SK-N-SH (cell line): ENCODE results near the gene CFAP58. TPM values are rescaled to one million over a fixed set of nuclear protein-coding genes. Genes with fewer than 3 reads are reported as not detected.

Experiments used
- CTCF ChIA-PET: fragments of 300-600, 350-600 bp; formaldehyde crosslinking; extraction: SDS; loops from one replicate; lab custom pipeline; 2021; lab: Yijun Ruan, JAX
- POLR2A ChIA-PET: fragments of 350-600 bp; sonication (Branson Sonifier 250); formaldehyde crosslinking; extraction: SDS; loops from one replicate; lab custom pipeline; 2020; ENCODE audit warnings: antibody characterized with exemption, inconsistent platforms; lab: Yijun Ruan, JAX
- DNase-seq: peaks from one replicate; pipeline ENCODE4 v3.0.0; 2012
- H2AFZ ChIP-seq: fragments of 200-600 bp; sonication (generic); 2 replicates; pipeline ENCODE4 v1.8.1; 2016; ENCODE audit warnings: antibody characterized with exemption, mild to moderate bottlenecking, low read depth
- H3F3A ChIP-seq: fragments of 200-600 bp; sonication (generic); replicated peaks from 2 replicates; pipeline ENCODE3; 2016; ENCODE audit warnings: antibody characterized with exemption, mild to moderate bottlenecking; ENCODE audit not compliant: insufficient read depth
- H3K27ac ChIP-seq, 2 experiments: fragments of 200-500 bp in 1 of 2; fragments of 200-600 bp in 1 of 2; sonication (Bioruptor generic) in 1 of 2; sonication (generic), shearing (Covaris generic) in 1 of 2; 2 replicates each; pipeline versions ENCODE4 v1.5.1 to v1.6.1; 2014 to 2016; ENCODE audit warnings: low read depth in 2 of 2, inconsistent platforms in 1 of 2, low read length in 1 of 2, mild to moderate bottlenecking in 1 of 2, mixed read lengths in 1 of 2
- H3K27me3 ChIP-seq: fragments of 200-600 bp; sonication (generic), shearing (Covaris generic); 2 replicates; pipeline ENCODE4 v1.6.1; 2016; ENCODE audit warnings: mixed run types; ENCODE audit not compliant: insufficient read depth
- H3K36me3 ChIP-seq, 2 experiments: fragments of 200-500 bp in 1 of 2; fragments of 200-600 bp in 1 of 2; sonication (Bioruptor generic) in 1 of 2; sonication (generic) in 1 of 2; replicated peaks in 1 of 2; 2 replicates each; pipeline versions ENCODE3 to v1.5.1; 2014 to 2016; ENCODE audit warnings: low read length in 1 of 2, mild to moderate bottlenecking in 1 of 2; ENCODE audit not compliant: insufficient read depth in 2 of 2, control insufficient read depth in 1 of 2
- H3K4me1 ChIP-seq, 2 experiments: fragments of 200-500 bp in 1 of 2; fragments of 200-600 bp in 1 of 2; sonication (Bioruptor generic) in 1 of 2; sonication (generic), shearing (Covaris generic) in 1 of 2; 2 replicates each; pipeline versions ENCODE4 v1.5.1 to v1.6.1; 2014 to 2016; ENCODE audit warnings: low read depth in 1 of 2, low read length in 1 of 2, mixed run types in 1 of 2; ENCODE audit not compliant: insufficient read depth in 2 of 2, control insufficient read depth in 1 of 2
- H3K4me2 ChIP-seq: fragments of 200-600 bp; sonication (generic), shearing (Covaris generic); 2 replicates; pipeline ENCODE4 v1.6.1; 2017; ENCODE audit warnings: mixed run types
- H3K4me3 ChIP-seq, 2 experiments: fragments of 200-500 bp in 1 of 2; fragments of 200-600 bp in 1 of 2; sonication (Bioruptor generic) in 1 of 2; sonication (generic), shearing (Covaris generic) in 1 of 2; 2 replicates each; pipeline versions ENCODE4 v1.5.1 to v1.8.1; 2014 to 2016; ENCODE audit warnings: low read depth in 2 of 2, inconsistent platforms in 1 of 2, low read length in 1 of 2, mild to moderate bottlenecking in 1 of 2, mixed read lengths in 1 of 2, moderate library complexity in 1 of 2
- H3K79me2 ChIP-seq: fragments of 200-600 bp; sonication (generic); 2 replicates; pipeline ENCODE4 v1.8.1; 2017; ENCODE audit warnings: mild to moderate bottlenecking; ENCODE audit not compliant: insufficient read depth
- H3K9ac ChIP-seq: fragments of 200-600 bp; sonication (generic); 2 replicates; pipeline ENCODE4 v1.6.1; 2017; ENCODE audit warnings: mixed run types
- H3K9me2 ChIP-seq: fragments of 200-600 bp; sonication (generic); 2 replicates; pipeline ENCODE4 v1.6.1; 2017; ENCODE audit warnings: mixed run types
- H3K9me3 ChIP-seq: fragments of 200-600 bp; sonication (generic); 2 replicates; pipeline ENCODE4 v1.6.1; 2017; ENCODE audit warnings: mixed run types, mild to moderate bottlenecking, moderate library complexity
- H4K20me1 ChIP-seq: fragments of 200-600 bp; sonication (generic); 2 replicates; pipeline ENCODE4 v1.6.1; 2017; ENCODE audit warnings: mild to moderate bottlenecking, mixed run types; ENCODE audit not compliant: insufficient read depth
- ELF1 ChIP-seq: IDR thresholded peaks from 2 replicates; pipeline ENCODE4 v1.4.0; 2012
- EZH2phosphoT487 ChIP-seq: fragments of 200-600 bp; sonication (generic); IDR thresholded peaks from 2 replicates; pipeline ENCODE4 v1.6.1; 2017; ENCODE audit warnings: low read depth, mixed run types, mild to moderate bottlenecking, antibody characterized with exemption, moderate library complexity, borderline replicate concordance
- MXI1 ChIP-seq: IDR thresholded peaks from 2 replicates; pipeline ENCODE4 v1.6.1; 2012; ENCODE audit warnings: mild to moderate bottlenecking, low read depth, low read length, improper control_type of control experiment
- NFIC ChIP-seq: IDR thresholded peaks from 2 replicates; pipeline ENCODE4 v1.4.0; 2012; ENCODE audit warnings: borderline replicate concordance
- POLR2AphosphoS5 ChIP-seq: IDR thresholded peaks from 2 replicates; pipeline ENCODE4 v1.6.1; 2012; ENCODE audit warnings: low read depth, low read length
- RAD21 ChIP-seq: IDR thresholded peaks from 2 replicates; pipeline ENCODE4 v1.6.1; 2012; ENCODE audit warnings: mild to moderate bottlenecking, low read length
- RCOR1 ChIP-seq: fragments of 150-350 bp; IDR thresholded peaks from 2 replicates; pipeline ENCODE4 v1.6.1; 2017; ENCODE audit warnings: antibody characterized with exemption, low read length
- RXRA ChIP-seq: IDR thresholded peaks from 2 replicates; pipeline ENCODE4 v1.4.0; 2012; ENCODE audit warnings: low read depth, mild to moderate bottlenecking, borderline replicate concordance
- SIN3A ChIP-seq: IDR thresholded peaks from 2 replicates; pipeline ENCODE4 v1.6.1; 2012; ENCODE audit warnings: low read depth, mild to moderate bottlenecking, low read length, moderate library complexity, borderline replicate concordance
- SMC3 ChIP-seq: IDR thresholded peaks from 2 replicates; pipeline ENCODE4 v1.6.1; 2012; ENCODE audit warnings: low read depth, low read length, improper control_type of control experiment
- YY1 ChIP-seq: IDR thresholded peaks from 2 replicates; pipeline ENCODE4 v1.4.0; 2012; ENCODE audit warnings: low read depth, mild to moderate bottlenecking
- WGBS: methylation state at CpG from one replicate; pipeline ENCODE4 v1.1.6; 2017; ENCODE audit warnings: low lambda C conversion rate; 5-methylcytosine and 5-hydroxymethylcytosine counted together
- polyA plus RNA-seq, 3 experiments: library from polyadenylated mRNA; depleted of rRNA; stranded (reverse); fragments of >200 nt; gene quantifications; 2 replicates each; pipeline ENCODE4 v1.2.3, GENCODE V29; 2012
- TF ChIP-seq, protein P1 (sequence below): IDR thresholded peaks from 2 replicates; pipeline ENCODE4 v1.4.0; 2012; ENCODE audit warnings: low read depth, borderline replicate concordance
- TF ChIP-seq, protein P2 (sequence below): IDR thresholded peaks from 2 replicates; pipeline ENCODE4 v1.4.0; 2012; ENCODE audit warnings: low read depth, borderline replicate concordance
- TF ChIP-seq, protein P3 (sequence below): fragments of 200-600 bp; sonication (generic); IDR thresholded peaks from 2 replicates; pipeline ENCODE4 v1.6.1; 2017; ENCODE audit warnings: antibody characterized with exemption, mild to moderate bottlenecking, moderate library complexity
- TF ChIP-seq, protein P4 (sequence below): IDR thresholded peaks from 2 replicates; pipeline ENCODE4 v1.6.1; 2012; ENCODE audit warnings: mild to moderate bottlenecking, low read depth, low read length, moderate library complexity
- TF ChIP-seq, protein P5 (sequence below): IDR thresholded peaks from 2 replicates; pipeline ENCODE4 v1.4.0; 2012; ENCODE audit warnings: low read depth

CFAP58 gene
- polyA plus RNA-seq, 1 of the 3 experiments (the other 2 are of a cell fraction) = 0.38 TPM

DNA sequence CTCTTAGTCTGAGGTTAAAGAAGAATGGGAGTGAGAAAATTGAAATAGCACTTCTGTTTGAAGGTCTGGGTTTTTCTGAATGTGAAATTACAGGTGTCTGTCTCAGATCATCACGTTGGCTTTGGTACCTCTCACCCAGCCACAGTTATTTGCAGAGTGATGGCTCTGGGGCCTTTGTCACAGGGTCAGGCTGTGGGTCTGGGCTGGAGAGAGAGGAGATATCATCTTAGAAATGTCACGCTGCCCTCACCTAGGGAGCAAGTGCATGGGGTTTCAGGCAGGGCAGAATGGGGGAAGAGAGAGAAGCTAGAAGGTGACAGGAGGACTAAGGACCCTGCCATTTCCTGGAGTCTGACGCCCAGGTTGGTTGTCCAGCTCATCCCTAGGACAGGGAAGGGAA lies 127.2 kb downstream of the CFAP58 start (continued):
- TF ChIP-seq SMC3 = no peak
- TF ChIP-seq RAD21 = no peak
- no peak for TF ChIP-seq EZH2phosphoT487
- TF ChIP-seq, protein P1, sequence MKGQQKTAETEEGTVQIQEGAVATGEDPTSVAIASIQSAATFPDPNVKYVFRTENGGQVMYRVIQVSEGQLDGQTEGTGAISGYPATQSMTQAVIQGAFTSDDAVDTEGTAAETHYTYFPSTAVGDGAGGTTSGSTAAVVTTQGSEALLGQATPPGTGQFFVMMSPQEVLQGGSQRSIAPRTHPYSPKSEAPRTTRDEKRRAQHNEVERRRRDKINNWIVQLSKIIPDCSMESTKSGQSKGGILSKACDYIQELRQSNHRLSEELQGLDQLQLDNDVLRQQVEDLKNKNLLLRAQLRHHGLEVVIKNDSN = no peak

DNA sequence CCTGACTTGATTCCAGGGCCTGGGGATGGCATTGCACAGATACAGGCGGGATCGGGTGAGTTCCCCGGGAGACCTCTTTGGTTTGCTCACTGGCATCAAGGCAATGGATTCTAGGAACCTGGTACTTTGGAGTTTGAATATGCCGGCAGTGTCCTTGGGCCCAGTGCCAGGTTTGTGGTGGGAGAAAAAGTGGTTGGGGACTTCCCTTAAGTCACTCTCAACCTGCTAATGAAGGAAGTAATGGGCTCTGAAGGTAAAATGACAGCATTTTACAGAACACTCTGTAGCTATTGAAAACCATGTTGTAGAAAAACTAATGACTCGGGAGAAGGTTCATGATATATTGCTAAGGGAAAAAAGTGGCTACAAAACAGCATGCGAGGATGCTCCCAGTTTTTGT lies 129.9 kb downstream of the CFAP58 start:
- 74% methylated on average over 6 of the region's 6 CpGs for WGBS
- CTCF ChIA-PET = no interaction called here
- no peaks in the 10 kb centered on the region for H4K20me1 ChIP-seq
- no peaks in the 10 kb centered on the region for H3F3A ChIP-seq
- no peaks in the 10 kb centered on the region; the same call in 1 of the 2 replicates for H3K27me3 ChIP-seq
- H3K36me3 ChIP-seq = no peaks in the 10 kb centered on the region
- no peaks in the 10 kb centered on the region for H3K9me3 ChIP-seq
- no peak for DNase-seq
- H3K27ac ChIP-seq = no peak overlapping the region
- H3K4me1 ChIP-seq = peaks cover 0 to 6% of the 10 kb centered on the region in 2 experiments; a peak in 1 of 4 replicates
- TF ChIP-seq RXRA = no peak
- TF ChIP-seq, protein P2, sequence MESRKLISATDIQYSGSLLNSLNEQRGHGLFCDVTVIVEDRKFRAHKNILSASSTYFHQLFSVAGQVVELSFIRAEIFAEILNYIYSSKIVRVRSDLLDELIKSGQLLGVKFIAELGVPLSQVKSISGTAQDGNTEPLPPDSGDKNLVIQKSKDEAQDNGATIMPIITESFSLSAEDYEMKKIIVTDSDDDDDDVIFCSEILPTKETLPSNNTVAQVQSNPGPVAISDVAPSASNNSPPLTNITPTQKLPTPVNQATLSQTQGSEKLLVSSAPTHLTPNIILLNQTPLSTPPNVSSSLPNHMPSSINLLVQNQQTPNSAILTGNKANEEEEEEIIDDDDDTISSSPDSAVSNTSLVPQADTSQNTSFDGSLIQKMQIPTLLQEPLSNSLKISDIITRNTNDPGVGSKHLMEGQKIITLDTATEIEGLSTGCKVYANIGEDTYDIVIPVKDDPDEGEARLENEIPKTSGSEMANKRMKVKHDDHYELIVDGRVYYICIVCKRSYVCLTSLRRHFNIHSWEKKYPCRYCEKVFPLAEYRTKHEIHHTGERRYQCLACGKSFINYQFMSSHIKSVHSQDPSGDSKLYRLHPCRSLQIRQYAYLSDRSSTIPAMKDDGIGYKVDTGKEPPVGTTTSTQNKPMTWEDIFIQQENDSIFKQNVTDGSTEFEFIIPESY = no peak
- no peak for TF ChIP-seq POLR2AphosphoS5
- TF ChIP-seq, protein P1 = no peak
- TF ChIP-seq RCOR1 = no peak
- no peak for TF ChIP-seq MXI1
- TF ChIP-seq NFIC = no peak
- TF ChIP-seq YY1 = no peak
- TF ChIP-seq ELF1 = no peak
- TF ChIP-seq, protein P3, sequence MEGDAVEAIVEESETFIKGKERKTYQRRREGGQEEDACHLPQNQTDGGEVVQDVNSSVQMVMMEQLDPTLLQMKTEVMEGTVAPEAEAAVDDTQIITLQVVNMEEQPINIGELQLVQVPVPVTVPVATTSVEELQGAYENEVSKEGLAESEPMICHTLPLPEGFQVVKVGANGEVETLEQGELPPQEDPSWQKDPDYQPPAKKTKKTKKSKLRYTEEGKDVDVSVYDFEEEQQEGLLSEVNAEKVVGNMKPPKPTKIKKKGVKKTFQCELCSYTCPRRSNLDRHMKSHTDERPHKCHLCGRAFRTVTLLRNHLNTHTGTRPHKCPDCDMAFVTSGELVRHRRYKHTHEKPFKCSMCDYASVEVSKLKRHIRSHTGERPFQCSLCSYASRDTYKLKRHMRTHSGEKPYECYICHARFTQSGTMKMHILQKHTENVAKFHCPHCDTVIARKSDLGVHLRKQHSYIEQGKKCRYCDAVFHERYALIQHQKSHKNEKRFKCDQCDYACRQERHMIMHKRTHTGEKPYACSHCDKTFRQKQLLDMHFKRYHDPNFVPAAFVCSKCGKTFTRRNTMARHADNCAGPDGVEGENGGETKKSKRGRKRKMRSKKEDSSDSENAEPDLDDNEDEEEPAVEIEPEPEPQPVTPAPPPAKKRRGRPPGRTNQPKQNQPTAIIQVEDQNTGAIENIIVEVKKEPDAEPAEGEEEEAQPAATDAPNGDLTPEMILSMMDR = no peak
- TF ChIP-seq, protein P4, sequence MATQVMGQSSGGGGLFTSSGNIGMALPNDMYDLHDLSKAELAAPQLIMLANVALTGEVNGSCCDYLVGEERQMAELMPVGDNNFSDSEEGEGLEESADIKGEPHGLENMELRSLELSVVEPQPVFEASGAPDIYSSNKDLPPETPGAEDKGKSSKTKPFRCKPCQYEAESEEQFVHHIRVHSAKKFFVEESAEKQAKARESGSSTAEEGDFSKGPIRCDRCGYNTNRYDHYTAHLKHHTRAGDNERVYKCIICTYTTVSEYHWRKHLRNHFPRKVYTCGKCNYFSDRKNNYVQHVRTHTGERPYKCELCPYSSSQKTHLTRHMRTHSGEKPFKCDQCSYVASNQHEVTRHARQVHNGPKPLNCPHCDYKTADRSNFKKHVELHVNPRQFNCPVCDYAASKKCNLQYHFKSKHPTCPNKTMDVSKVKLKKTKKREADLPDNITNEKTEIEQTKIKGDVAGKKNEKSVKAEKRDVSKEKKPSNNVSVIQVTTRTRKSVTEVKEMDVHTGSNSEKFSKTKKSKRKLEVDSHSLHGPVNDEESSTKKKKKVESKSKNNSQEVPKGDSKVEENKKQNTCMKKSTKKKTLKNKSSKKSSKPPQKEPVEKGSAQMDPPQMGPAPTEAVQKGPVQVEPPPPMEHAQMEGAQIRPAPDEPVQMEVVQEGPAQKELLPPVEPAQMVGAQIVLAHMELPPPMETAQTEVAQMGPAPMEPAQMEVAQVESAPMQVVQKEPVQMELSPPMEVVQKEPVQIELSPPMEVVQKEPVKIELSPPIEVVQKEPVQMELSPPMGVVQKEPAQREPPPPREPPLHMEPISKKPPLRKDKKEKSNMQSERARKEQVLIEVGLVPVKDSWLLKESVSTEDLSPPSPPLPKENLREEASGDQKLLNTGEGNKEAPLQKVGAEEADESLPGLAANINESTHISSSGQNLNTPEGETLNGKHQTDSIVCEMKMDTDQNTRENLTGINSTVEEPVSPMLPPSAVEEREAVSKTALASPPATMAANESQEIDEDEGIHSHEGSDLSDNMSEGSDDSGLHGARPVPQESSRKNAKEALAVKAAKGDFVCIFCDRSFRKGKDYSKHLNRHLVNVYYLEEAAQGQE = no peak
- TF ChIP-seq, protein P5, sequence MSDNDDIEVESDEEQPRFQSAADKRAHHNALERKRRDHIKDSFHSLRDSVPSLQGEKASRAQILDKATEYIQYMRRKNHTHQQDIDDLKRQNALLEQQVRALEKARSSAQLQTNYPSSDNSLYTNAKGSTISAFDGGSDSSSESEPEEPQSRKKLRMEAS = no peak
- TF ChIP-seq SIN3A = no peak
- H3K9me2 ChIP-seq = no peaks in the 10 kb centered on the region
- H3K4me3 ChIP-seq = no peak overlapping the region
- no peak overlapping the region for H3K9ac ChIP-seq
- no peak overlapping the region for H2AFZ ChIP-seq
- H3K4me2 ChIP-seq = no peak overlapping the region
- POLR2A ChIA-PET = no interaction called here
- H3K79me2 ChIP-seq = no peaks in the 10 kb centered on the region
